Effector memory CD8-positive, alpha-beta T cell (primary cell): ENCODE measurements around the gene HEBP1.

Experiments used
- ATAC-seq: fragments of 150-1000 bp; cut with Tn5 transposase; replicated peaks from 2 replicates; pipeline ENCODE4 v1.10.0; 2021; ENCODE audit warnings: mild to moderate bottlenecking, moderate library complexity
- DNase-seq, 3 experiments: peaks; one replicate each; pipeline ENCODE4 v3.0.0; 2021
- H3K27ac Mint-ChIP-seq, 2 donors: one replicate each; pipeline ENCODE4 v1.8.0; 2022; ENCODE audit warnings: mild to moderate bottlenecking in 2 of 2, mixed read lengths in 2 of 2, moderate library complexity in 2 of 2
- H3K27me3 Mint-ChIP-seq, 2 donors: one replicate each; pipeline ENCODE4 v1.8.0; 2022; ENCODE audit warnings: mixed read lengths in 2 of 2
- H3K36me3 Mint-ChIP-seq: one replicate; pipeline ENCODE4 v1.8.0; 2022; ENCODE audit warnings: mild to moderate bottlenecking, moderate library complexity, mixed read lengths; ENCODE audit not compliant: insufficient read depth
- H3K4me1 Mint-ChIP-seq, 2 donors: one replicate each; pipeline ENCODE4 v1.8.0; 2022; ENCODE audit warnings: low read depth in 2 of 2, mixed read lengths in 2 of 2
- H3K4me3 Mint-ChIP-seq, 2 donors: one replicate each; pipeline ENCODE4 v1.8.0; 2022; ENCODE audit warnings: mild to moderate bottlenecking in 2 of 2, mixed read lengths in 2 of 2, moderate library complexity in 2 of 2
- H3K9me3 Mint-ChIP-seq, 2 donors: one replicate each; pipeline ENCODE4 v1.8.0; 2022; ENCODE audit warnings: mixed read lengths in 2 of 2

Gene HEBP1

GRCh38 chr12:13005649-13006048 lies 5.6 kb upstream of the HEBP1 start:
- peaks cover 2 to 4% of the 10 kb centered on the region in 2 donors for H3K27me3 Mint-ChIP-seq
- no peaks in the 10 kb centered on the region for H3K9me3 Mint-ChIP-seq
- no peak for DNase-seq
- H3K36me3 Mint-ChIP-seq = peaks cover 2% of the 10 kb centered on the region
- H3K4me3 Mint-ChIP-seq = no peak overlapping the region
- H3K27ac Mint-ChIP-seq = no peak overlapping the region
- peaks cover 9 to 10% of the 10 kb centered on the region in 2 donors for H3K4me1 Mint-ChIP-seq
- no peak for ATAC-seq

- Mint-ChIP-seq H3K4me3 (no peak overlapping the region), H3K36me3 (peaks cover 3% of the 10 kb centered on the region), H3K27ac (no peak overlapping the region), H3K27me3 (no peaks in the 10 kb centered on the region), H3K4me1 (peaks cover 11 to 12% of the 10 kb centered on the region in 2 donors), H3K9me3 (no peaks in the 10 kb centered on the region)
- DNase-seq (no peak), ATAC-seq (no peak)
Observed at GRCh38 chr12:13004986-13005385, 4.9 kb upstream of the HEBP1 start.

GRCh38 chr12:13004361-13004760 lies 4.3 kb upstream of the HEBP1 start:
- no peak overlapping the region for H3K27ac Mint-ChIP-seq
- H3K4me1 Mint-ChIP-seq = peaks cover 14 to 18% of the 10 kb centered on the region in 2 donors
- H3K27me3 Mint-ChIP-seq = no peaks in the 10 kb centered on the region
- H3K9me3 Mint-ChIP-seq = no peaks in the 10 kb centered on the region
- H3K4me3 Mint-ChIP-seq = no peak overlapping the region
- ATAC-seq (no peak), DNase-seq (no peak)
- peaks cover 3% of the 10 kb centered on the region for H3K36me3 Mint-ChIP-seq

- peaks cover 3% of the 10 kb centered on the region for H3K36me3 Mint-ChIP-seq
- H3K4me1 Mint-ChIP-seq = peaks cover 20 to 32% of the 10 kb centered on the region in 2 donors
- peak overlapping the region; percentile 77 to 84 for H3K4me3 Mint-ChIP-seq
- DNase-seq (no peak), ATAC-seq (no peak)
- no peaks in the 10 kb centered on the region for H3K9me3 Mint-ChIP-seq
- peak overlapping the region in 1 of 2 donors; percentile 57 for H3K27ac Mint-ChIP-seq
- no peaks in the 10 kb centered on the region for H3K27me3 Mint-ChIP-seq
Observed at GRCh38 chr12:13002301-13003097, 2.4 kb upstream of the HEBP1 start.

- Mint-ChIP-seq H3K27me3 (no peaks in the 10 kb centered on the region), H3K4me3 (peak overlapping the region; percentile 77 to 84), H3K4me1 (peaks cover 25 to 37% of the 10 kb centered on the region in 2 donors), H3K9me3 (no peaks in the 10 kb centered on the region), H3K36me3 (peaks cover 3% of the 10 kb centered on the region), H3K27ac (peak overlapping the region in 1 of 2 donors; percentile 57)
- ATAC-seq (no peak), DNase-seq (no peak)
Observed at GRCh38 chr12:13001775-13002040, 1.6 kb upstream of the HEBP1 start.

- Mint-ChIP-seq H3K27me3 (no peaks in the 10 kb centered on the region), H3K4me1 (peaks cover 25 to 37% of the 10 kb centered on the region in 2 donors), H3K27ac (peak overlapping the region; percentile 81 to 87), H3K4me3 (peak overlapping the region; percentile 88 to 93), H3K9me3 (no peaks in the 10 kb centered on the region), H3K36me3 (peaks cover 3% of the 10 kb centered on the region)
- peak; percentile 19 to 31 (median 24) for DNase-seq
- ATAC-seq = peak; percentile 16
Observed at GRCh38 chr12:13000925-13001774, 1.1 kb upstream of the HEBP1 start.

- DNase-seq (no peak), ATAC-seq (peak; percentile 35)
- Mint-ChIP-seq H3K4me1 (peaks cover 25 to 37% of the 10 kb centered on the region in 2 donors), H3K9me3 (no peaks in the 10 kb centered on the region), H3K4me3 (peak overlapping the region; percentile 88 to 93), H3K36me3 (peaks cover 3% of the 10 kb centered on the region), H3K27ac (peak overlapping the region; percentile 81 to 87), H3K27me3 (no peaks in the 10 kb centered on the region)
Observed at GRCh38 chr12:13000616-13000924, 505 bp upstream of the HEBP1 start.

GRCh38 chr12:12999271-12999958 lies 650 bp downstream of the HEBP1 start:
- Mint-ChIP-seq H3K4me3 (peak overlapping the region; percentile 88 to 93), H3K4me1 (peaks cover 25 to 37% of the 10 kb centered on the region in 2 donors), H3K36me3 (peaks cover 3% of the 10 kb centered on the region), H3K9me3 (no peaks in the 10 kb centered on the region), H3K27ac (peak overlapping the region; percentile 81 to 87), H3K27me3 (no peaks in the 10 kb centered on the region)
- no peak for ATAC-seq
- no peak for DNase-seq

- peaks cover 3% of the 10 kb centered on the region for H3K36me3 Mint-ChIP-seq
- DNase-seq (no peak), ATAC-seq (no peak)
- H3K9me3 Mint-ChIP-seq = no peaks in the 10 kb centered on the region
- no peak overlapping the region for H3K4me3 Mint-ChIP-seq
- peaks cover 25 to 37% of the 10 kb centered on the region in 2 donors for H3K4me1 Mint-ChIP-seq
- H3K27me3 Mint-ChIP-seq = no peaks in the 10 kb centered on the region
- no peak overlapping the region for H3K27ac Mint-ChIP-seq
Observed at GRCh38 chr12:12998248-12998647, 1.8 kb downstream of the HEBP1 start.

- ATAC-seq (no peak), DNase-seq (no peak)
- Mint-ChIP-seq H3K27ac (no peak overlapping the region), H3K27me3 (no peaks in the 10 kb centered on the region), H3K4me3 (no peak overlapping the region), H3K4me1 (peaks cover 27 to 37% of the 10 kb centered on the region in 2 donors), H3K9me3 (no peaks in the 10 kb centered on the region), H3K36me3 (peaks cover 3% of the 10 kb centered on the region)
Observed at GRCh38 chr12:12997734-12998133, 2.3 kb downstream of the HEBP1 start.

GRCh38 chr12:12997156-12997555 lies 2.9 kb downstream of the HEBP1 start:
- no peaks in the 10 kb centered on the region for H3K9me3 Mint-ChIP-seq
- peaks cover 27 to 37% of the 10 kb centered on the region in 2 donors for H3K4me1 Mint-ChIP-seq
- DNase-seq (no peak), ATAC-seq (no peak)
- H3K4me3 Mint-ChIP-seq = peak overlapping the region in 1 of 2 donors; percentile 17
- H3K27ac Mint-ChIP-seq = no peak overlapping the region
- H3K27me3 Mint-ChIP-seq = no peaks in the 10 kb centered on the region
- peaks cover 3% of the 10 kb centered on the region for H3K36me3 Mint-ChIP-seq

GRCh38 chr12:12996209-12996608 lies 3.9 kb downstream of the HEBP1 start:
- peaks cover 3% of the 10 kb centered on the region for H3K36me3 Mint-ChIP-seq
- DNase-seq = no peak
- H3K27ac Mint-ChIP-seq = no peak overlapping the region
- H3K9me3 Mint-ChIP-seq = no peaks in the 10 kb centered on the region
- no peaks in the 10 kb centered on the region for H3K27me3 Mint-ChIP-seq
- H3K4me1 Mint-ChIP-seq = peaks cover 21 to 31% of the 10 kb centered on the region in 2 donors
- ATAC-seq = no peak
- no peak overlapping the region for H3K4me3 Mint-ChIP-seq

GRCh38 chr12:12995088-12995487 lies 5.0 kb downstream of the HEBP1 start:
- peaks cover 16 to 25% of the 10 kb centered on the region in 2 donors for H3K4me1 Mint-ChIP-seq
- H3K9me3 Mint-ChIP-seq = no peaks in the 10 kb centered on the region
- no peak overlapping the region for H3K27ac Mint-ChIP-seq
- ATAC-seq = no peak
- no peaks in the 10 kb centered on the region for H3K36me3 Mint-ChIP-seq
- no peak overlapping the region for H3K4me3 Mint-ChIP-seq
- no peaks in the 10 kb centered on the region for H3K27me3 Mint-ChIP-seq
- DNase-seq = no peak
